Hepatocyte (in vitro differentiated cells): ENCODE data around the gene PLXNA2.

ENCODE experiments used
- EZH2 ChIP-seq: fragments of 200-600 bp; sonication (generic); IDR thresholded peaks from 2 replicates; pipeline ENCODE4 v1.6.1; 2016; ENCODE audit warnings: antibody characterized with exemption, mild to moderate bottlenecking, borderline replicate concordance
- TF ChIP-seq, protein P1 (sequence below): fragments of 200-600 bp; sonication (generic); IDR thresholded peaks from 2 replicates; pipeline ENCODE4 v1.5.1; 2016; ENCODE audit warnings: antibody characterized with exemption, mild to moderate bottlenecking; ENCODE audit not compliant: poor library complexity

- TF ChIP-seq, protein P1, sequence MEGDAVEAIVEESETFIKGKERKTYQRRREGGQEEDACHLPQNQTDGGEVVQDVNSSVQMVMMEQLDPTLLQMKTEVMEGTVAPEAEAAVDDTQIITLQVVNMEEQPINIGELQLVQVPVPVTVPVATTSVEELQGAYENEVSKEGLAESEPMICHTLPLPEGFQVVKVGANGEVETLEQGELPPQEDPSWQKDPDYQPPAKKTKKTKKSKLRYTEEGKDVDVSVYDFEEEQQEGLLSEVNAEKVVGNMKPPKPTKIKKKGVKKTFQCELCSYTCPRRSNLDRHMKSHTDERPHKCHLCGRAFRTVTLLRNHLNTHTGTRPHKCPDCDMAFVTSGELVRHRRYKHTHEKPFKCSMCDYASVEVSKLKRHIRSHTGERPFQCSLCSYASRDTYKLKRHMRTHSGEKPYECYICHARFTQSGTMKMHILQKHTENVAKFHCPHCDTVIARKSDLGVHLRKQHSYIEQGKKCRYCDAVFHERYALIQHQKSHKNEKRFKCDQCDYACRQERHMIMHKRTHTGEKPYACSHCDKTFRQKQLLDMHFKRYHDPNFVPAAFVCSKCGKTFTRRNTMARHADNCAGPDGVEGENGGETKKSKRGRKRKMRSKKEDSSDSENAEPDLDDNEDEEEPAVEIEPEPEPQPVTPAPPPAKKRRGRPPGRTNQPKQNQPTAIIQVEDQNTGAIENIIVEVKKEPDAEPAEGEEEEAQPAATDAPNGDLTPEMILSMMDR, result no peak
- TF ChIP-seq EZH2, result no peak
These were observed 21.6 kb downstream of the PLXNA2 start for GRCh38 chr1:208222376-208223126.
